HCT116 (cell line): ENCODE data around the gene FOXP2. TPM values are rescaled to one million over a fixed set of nuclear protein-coding genes. Genes with fewer than 3 reads are reported as not detected.

Experiments used
- ATAC-seq: fragments of 200-7000 bp; cut with Tn5 transposase; 2 replicates; pipeline ENCODE4 v1.9.1; 2020; ENCODE audit warnings: mild to moderate bottlenecking, moderate library complexity
- BruUV-seq: library from RNA; stranded (reverse); fragments of 400-500 nt; replicated peaks from 2 replicates; lab custom pipeline; 2021; lab: Mats Ljungman, UMichigan
- CTCF ChIA-PET: fragments of 300-600 bp; sonication (Branson Sonifier 250); formaldehyde crosslinking; loops from one replicate; lab custom pipeline; 2021; ENCODE audit warnings: antibody characterized with exemption; lab: Charles Lee
- POLR2A ChIA-PET: fragments of 300-600, 350-600 bp; sonication (Branson Sonifier 250); formaldehyde crosslinking; loops from one replicate; lab custom pipeline; 2021; ENCODE audit warnings: antibody characterized with exemption; lab: Charles Lee
- RAD21 ChIA-PET, 2 experiments: fragments of 300-600 bp; sonication (Branson Sonifier 250); formaldehyde crosslinking; loops; one replicate each; lab custom pipeline; 2023; ENCODE audit warnings: low total read pairs in 2 of 2; ENCODE audit not compliant: uncharacterized antibody in 2 of 2, unreplicated experiment in 2 of 2, low non-redundant PET in 1 of 2; lab: Charles Lee
- DNase-seq: peaks from one replicate; pipeline ENCODE4 v3.0.0-alpha.2; 2010; ENCODE audit warnings: low read depth, low spot score
- H2AFZ ChIP-seq: fragments of 200-600 bp; shearing (Covaris generic), sonication (generic); 2 replicates; pipeline ENCODE4 v1.6.1; 2017; ENCODE audit warnings: low read depth, mixed run types, mixed read lengths, antibody characterized with exemption, low read length; ENCODE audit not compliant: poor library complexity, severe bottlenecking
- H3K27ac ChIP-seq: 2 replicates; pipeline ENCODE4 v1.5.1; 2012; ENCODE audit warnings: low read depth, low read length
- H3K27me3 ChIP-seq: fragments of 200-600 bp; sonication (generic); 2 replicates; pipeline ENCODE4 v1.6.1; 2016; ENCODE audit warnings: mixed run types, low read length, mixed read lengths; ENCODE audit not compliant: insufficient read depth
- H3K36me3 ChIP-seq, 2 experiments: fragments of 200-500 bp in 1 of 2; fragments of 200-600 bp in 1 of 2; sonication (Bioruptor generic) in 1 of 2; sonication (generic) in 1 of 2; 2 replicates each; pipeline versions ENCODE4 v1.5.1 to v1.6.1; 2014 to 2016; ENCODE audit warnings: low read length in 2 of 2, inconsistent platforms in 1 of 2, mixed read lengths in 1 of 2, mixed run types in 1 of 2; ENCODE audit not compliant: insufficient read depth in 2 of 2, control insufficient read depth in 1 of 2
- H3K4me1 ChIP-seq, 2 experiments: fragments of 200-600 bp in 1 of 2; sonication (generic) in 1 of 2; 2 replicates each; pipeline versions ENCODE4 v1.5.1 to v1.6.1; 2012 to 2017; ENCODE audit warnings: low read length in 2 of 2, inconsistent platforms in 1 of 2, mild to moderate bottlenecking in 1 of 2, mixed read lengths in 1 of 2, mixed run types in 1 of 2, moderate library complexity in 1 of 2; ENCODE audit not compliant: insufficient read depth in 2 of 2, control insufficient read depth in 1 of 2
- H3K4me2 ChIP-seq: fragments of 200-600 bp; sonication (generic); 2 replicates; pipeline ENCODE4 v1.6.1; 2017; ENCODE audit warnings: mixed run types, low read length, mixed read lengths
- H3K4me3 ChIP-seq, 2 experiments: fragments of 200-600 bp in 1 of 2; sonication (generic) in 1 of 2; replicated peaks in 1 of 2; 2 replicates each; pipeline ENCODE4 v1.5.1; 2011 to 2016; ENCODE audit warnings: low read length in 2 of 2, control low read depth in 1 of 2, low read depth in 1 of 2, mild to moderate bottlenecking in 1 of 2, mixed read lengths in 1 of 2, mixed run types in 1 of 2
- H3K79me2 ChIP-seq: fragments of 200-600 bp; sonication (generic); 2 replicates; pipeline ENCODE4 v1.6.1; 2017; ENCODE audit warnings: mild to moderate bottlenecking, mixed run types, low read length, moderate library complexity, mixed read lengths; ENCODE audit not compliant: insufficient read depth
- H3K9ac ChIP-seq: fragments of 200-600 bp; sonication (generic); 2 replicates; pipeline ENCODE4 v1.6.1; 2016; ENCODE audit warnings: low read length, mixed read lengths
- H3K9me2 ChIP-seq: fragments of 200-600 bp; sonication (generic), shearing (Covaris generic); 2 replicates; pipeline ENCODE4 v1.6.1; 2017; ENCODE audit warnings: mixed run types, mild to moderate bottlenecking, moderate library complexity; ENCODE audit not compliant: insufficient read depth
- H3K9me3 ChIP-seq, 2 experiments: fragments of 200-500 bp in 1 of 2; fragments of 200-600 bp in 1 of 2; sonication (Bioruptor generic) in 1 of 2; sonication (generic) in 1 of 2; 2 replicates each; pipeline ENCODE4 v1.6.1; 2014 to 2017; ENCODE audit warnings: low read length in 2 of 2, mixed read lengths in 2 of 2, inconsistent platforms in 1 of 2, low read depth in 1 of 2, mild to moderate bottlenecking in 1 of 2, mixed run types in 1 of 2, moderate library complexity in 1 of 2; ENCODE audit not compliant: control insufficient read depth in 1 of 2, insufficient read depth in 1 of 2
- H4K20me1 ChIP-seq: fragments of 200-600 bp; sonication (generic), shearing (Covaris generic); 2 replicates; pipeline ENCODE4 v1.6.1; 2017; ENCODE audit warnings: mixed run types, mild to moderate bottlenecking, moderate library complexity; ENCODE audit not compliant: insufficient read depth
- CEBPB ChIP-seq: IDR thresholded peaks from 2 replicates; pipeline ENCODE4 v1.6.1; 2012; ENCODE audit warnings: low read depth
- EGR1 ChIP-seq: IDR thresholded peaks from 2 replicates; pipeline ENCODE4 v1.6.1; 2012; ENCODE audit warnings: low read depth
- EZH2 ChIP-seq: fragments of 200-600 bp; sonication (generic); IDR thresholded peaks from 2 replicates; pipeline ENCODE4 v1.6.1; 2017; ENCODE audit warnings: antibody characterized with exemption, mixed run types
- EZH2phosphoT487 ChIP-seq: fragments of 200-600 bp; IDR thresholded peaks from 2 replicates; pipeline ENCODE4 v1.6.1; 2018; ENCODE audit warnings: antibody characterized with exemption, borderline replicate concordance
- FOSL1 ChIP-seq: IDR thresholded peaks from 2 replicates; pipeline ENCODE4 v1.6.1; 2012; ENCODE audit warnings: low read depth
- JUND ChIP-seq: IDR thresholded peaks from 2 replicates; pipeline ENCODE4 v1.6.1; 2012
- RAD21 ChIP-seq: IDR thresholded peaks from 2 replicates; pipeline ENCODE4 v1.6.1; 2012; ENCODE audit warnings: low read depth, mild to moderate bottlenecking
- SRF ChIP-seq: IDR thresholded peaks from 2 replicates; pipeline ENCODE4 v1.6.1; 2012; ENCODE audit warnings: low read depth
- YY1 ChIP-seq: IDR thresholded peaks from 2 replicates; pipeline ENCODE4 v1.6.1; 2011; ENCODE audit warnings: low read length, low read depth, moderate library complexity, mild to moderate bottlenecking; ENCODE audit not compliant: insufficient replicate concordance; ENCODE audit errors: extremely low read depth
- intact Hi-C: fragments of 100-400 bp; cut with micrococcal nuclease; formaldehyde crosslinking; loops from 2 replicates; pipeline ENCODE4 v1.10.0; 2022
- total RNA-seq: library from RNA; stranded (reverse); gene quantifications from one replicate; pipeline ENCODE4 v1.2.1, GENCODE V29; 2021; ENCODE audit not compliant: unreplicated experiment
- TF ChIP-seq, protein P1 (sequence below): IDR thresholded peaks from 2 replicates; pipeline ENCODE4 v1.6.1; 2012
- TF ChIP-seq, protein P2 (sequence below): IDR thresholded peaks from 2 replicates; pipeline ENCODE4 v1.6.1; 2012; ENCODE audit warnings: low read depth

The FOXP2 gene
- total RNA-seq, 1 experiment from 2014 or later, result 2.5 TPM

DNA sequence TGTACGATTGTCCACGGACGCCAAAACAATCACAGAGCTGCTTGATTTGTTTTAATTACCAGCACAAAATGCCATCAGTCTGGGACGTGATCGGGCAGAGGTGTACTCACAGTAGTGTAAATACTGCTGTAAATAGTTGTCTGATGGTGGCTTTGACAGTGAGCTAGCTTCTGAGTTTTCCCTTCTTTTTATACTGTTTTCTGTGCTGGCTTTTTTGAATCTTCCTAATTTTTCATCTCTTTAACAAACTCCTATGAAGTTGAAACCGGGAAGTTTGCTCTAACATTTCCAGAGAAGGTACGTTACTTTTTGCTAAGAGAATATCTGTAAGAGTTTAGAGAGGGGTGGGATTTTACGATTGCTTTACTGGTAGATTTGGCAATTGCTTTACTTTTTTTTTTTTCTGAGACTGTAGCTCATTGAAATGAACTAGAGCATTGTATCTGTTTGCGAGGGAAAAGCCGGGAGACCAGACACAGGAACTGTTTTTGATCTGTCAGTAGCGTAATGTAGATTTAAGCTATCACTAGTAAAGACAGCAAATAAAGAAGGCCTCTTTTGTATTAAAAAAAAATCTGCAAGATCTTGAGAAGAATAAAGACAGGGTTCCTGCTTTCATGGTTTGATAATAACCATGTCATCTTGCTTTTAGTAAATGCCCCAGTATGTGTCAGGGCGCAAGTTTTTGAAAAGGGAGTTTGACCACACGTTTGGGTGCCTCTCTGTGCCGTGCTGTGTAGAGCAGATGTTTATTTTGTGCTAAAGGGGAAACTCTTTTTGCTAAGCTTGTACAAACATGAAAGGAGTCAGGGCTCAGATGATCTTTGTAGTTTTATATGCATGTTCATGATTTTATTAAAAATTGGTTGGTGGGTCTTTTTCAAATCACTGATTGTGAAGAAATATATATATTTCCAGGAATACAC is 712 bp downstream of the FOXP2 start:
- Histone ChIP-seq H3K36me3 (no peaks in the 10 kb centered on the region), H2AFZ (no peak overlapping the region), H3K27me3 (no peaks in the 10 kb centered on the region), H3K79me2 (no peaks in the 10 kb centered on the region), H3K4me1 (peaks cover 0 to 5% of the 10 kb centered on the region in 2 experiments; a peak in 1 of 4 replicates), H3K4me3 (no peak overlapping the region), H3K4me2 (no peak overlapping the region), H4K20me1 (no peaks in the 10 kb centered on the region), H3K9me3 (no peaks in the 10 kb centered on the region), H3K9me2 (no peaks in the 10 kb centered on the region), H3K27ac (no peak overlapping the region), H3K9ac (no peak overlapping the region)
- no TSS peak for BruUV-seq
- intact Hi-C loops, result no loop called here
- ChIA-PET POLR2A (no interaction called here), CTCF (interaction anchor here (3.3 kb wide), 1 partner anchor 11 kb away, joined by 18 read pairs; no protein-coding TSS in a partner anchor), RAD21 (no interaction called here)
- ATAC-seq (no peak), DNase-seq (no peak)
- TF ChIP-seq RAD21, result no peak

DNA sequence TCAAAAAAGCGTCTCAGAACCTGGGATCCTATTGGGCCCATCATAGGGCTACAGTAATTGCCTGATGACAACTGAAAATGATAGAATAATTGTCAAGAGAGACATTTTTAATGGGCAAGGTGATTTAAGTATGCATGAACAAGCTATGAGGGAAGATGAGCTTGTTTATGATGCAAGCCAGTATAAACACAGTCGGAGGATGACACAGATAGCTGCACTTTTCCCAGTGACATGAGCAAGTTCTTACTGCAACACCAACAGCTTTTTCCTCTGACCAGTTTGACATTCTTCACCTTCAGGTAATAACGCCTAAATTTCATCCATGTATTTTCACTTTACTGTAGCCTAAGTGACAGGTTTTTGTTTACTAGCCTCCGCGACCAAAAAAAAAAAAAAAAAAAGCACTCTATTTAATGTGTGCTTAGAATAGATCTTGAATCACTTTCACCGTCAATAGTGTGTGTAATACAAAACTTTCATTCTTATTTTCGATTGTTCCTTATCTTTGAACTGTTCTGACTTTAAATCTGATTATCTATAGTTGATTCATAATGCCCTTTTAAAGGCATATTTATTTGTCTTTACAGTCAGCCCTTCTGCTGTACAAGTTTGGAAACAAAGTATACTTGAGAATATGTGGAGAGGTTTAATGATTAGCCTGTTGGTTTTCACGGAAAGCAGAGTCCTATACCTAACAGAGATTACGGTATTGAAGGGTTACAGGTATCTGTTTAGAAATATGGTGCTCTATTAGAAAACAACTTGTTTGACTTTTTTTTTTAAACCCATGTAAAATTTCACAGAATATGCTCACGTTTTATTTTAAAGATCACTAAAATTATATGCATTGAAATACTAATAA is 1.7 kb downstream of the FOXP2 start:
- peaks cover 0 to 5% of the 10 kb centered on the region in 2 experiments; a peak in 1 of 4 replicates for H3K4me1 ChIP-seq
- H4K20me1 ChIP-seq, result no peaks in the 10 kb centered on the region
- DNase-seq (no peak), ATAC-seq (no peak)
- intact Hi-C loops, result no loop called here
- no TSS peak for BruUV-seq
- ChIA-PET CTCF (interaction anchor here (2.5 to 3.3 kb wide), 2 partner anchors 10 kb away, joined by 8 to 18 read pairs; no protein-coding TSS in a partner anchor), POLR2A (no interaction called here), RAD21 (no interaction called here)
- no peaks in the 10 kb centered on the region for H3K79me2 ChIP-seq
- no peaks in the 10 kb centered on the region for H3K36me3 ChIP-seq
- no peak overlapping the region for H3K9ac ChIP-seq
- no peak overlapping the region for H3K27ac ChIP-seq
- no peaks in the 10 kb centered on the region for H3K27me3 ChIP-seq
- H3K4me3 ChIP-seq, result no peak overlapping the region
- no peak overlapping the region for H2AFZ ChIP-seq
- no peaks in the 10 kb centered on the region for H3K9me2 ChIP-seq
- no peak overlapping the region for H3K4me2 ChIP-seq
- H3K9me3 ChIP-seq, result no peaks in the 10 kb centered on the region
- TF ChIP-seq FOSL1 (no peak), CEBPB (no peak), EZH2 (no peak), EZH2phosphoT487 (no peak), YY1 (no peak), JUND (no peak), EGR1 (no peak), RAD21 (no peak), SRF (no peak)
- TF ChIP-seq, protein P1, sequence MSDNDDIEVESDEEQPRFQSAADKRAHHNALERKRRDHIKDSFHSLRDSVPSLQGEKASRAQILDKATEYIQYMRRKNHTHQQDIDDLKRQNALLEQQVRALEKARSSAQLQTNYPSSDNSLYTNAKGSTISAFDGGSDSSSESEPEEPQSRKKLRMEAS, result no peak
- TF ChIP-seq, protein P2, sequence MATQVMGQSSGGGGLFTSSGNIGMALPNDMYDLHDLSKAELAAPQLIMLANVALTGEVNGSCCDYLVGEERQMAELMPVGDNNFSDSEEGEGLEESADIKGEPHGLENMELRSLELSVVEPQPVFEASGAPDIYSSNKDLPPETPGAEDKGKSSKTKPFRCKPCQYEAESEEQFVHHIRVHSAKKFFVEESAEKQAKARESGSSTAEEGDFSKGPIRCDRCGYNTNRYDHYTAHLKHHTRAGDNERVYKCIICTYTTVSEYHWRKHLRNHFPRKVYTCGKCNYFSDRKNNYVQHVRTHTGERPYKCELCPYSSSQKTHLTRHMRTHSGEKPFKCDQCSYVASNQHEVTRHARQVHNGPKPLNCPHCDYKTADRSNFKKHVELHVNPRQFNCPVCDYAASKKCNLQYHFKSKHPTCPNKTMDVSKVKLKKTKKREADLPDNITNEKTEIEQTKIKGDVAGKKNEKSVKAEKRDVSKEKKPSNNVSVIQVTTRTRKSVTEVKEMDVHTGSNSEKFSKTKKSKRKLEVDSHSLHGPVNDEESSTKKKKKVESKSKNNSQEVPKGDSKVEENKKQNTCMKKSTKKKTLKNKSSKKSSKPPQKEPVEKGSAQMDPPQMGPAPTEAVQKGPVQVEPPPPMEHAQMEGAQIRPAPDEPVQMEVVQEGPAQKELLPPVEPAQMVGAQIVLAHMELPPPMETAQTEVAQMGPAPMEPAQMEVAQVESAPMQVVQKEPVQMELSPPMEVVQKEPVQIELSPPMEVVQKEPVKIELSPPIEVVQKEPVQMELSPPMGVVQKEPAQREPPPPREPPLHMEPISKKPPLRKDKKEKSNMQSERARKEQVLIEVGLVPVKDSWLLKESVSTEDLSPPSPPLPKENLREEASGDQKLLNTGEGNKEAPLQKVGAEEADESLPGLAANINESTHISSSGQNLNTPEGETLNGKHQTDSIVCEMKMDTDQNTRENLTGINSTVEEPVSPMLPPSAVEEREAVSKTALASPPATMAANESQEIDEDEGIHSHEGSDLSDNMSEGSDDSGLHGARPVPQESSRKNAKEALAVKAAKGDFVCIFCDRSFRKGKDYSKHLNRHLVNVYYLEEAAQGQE, result no peak
